ENCODE results near the gene CELSR1. TPM values are rescaled to one million over a fixed set of nuclear protein-coding genes. Genes with fewer than 3 reads are reported as not detected.

The CELSR1 gene
- total RNA-seq, 1 donor from 2014 or later, result 0.30 TPM

- no peaks in the 10 kb centered on the region for H3K27me3 Mint-ChIP-seq (ENCODE audit: low read depth)
- no peak overlapping the region for H3K4me3 Mint-ChIP-seq (ENCODE audit: low read depth)
- intact Hi-C loops (cut with micrococcal nuclease), result no loop called here
- H3K36me3 Mint-ChIP-seq (ENCODE audit: low read depth), result no peaks in the 10 kb centered on the region
- H3K9me3 Mint-ChIP-seq, result no peaks in the 10 kb centered on the region
- no peak overlapping the region for H3K27ac Mint-ChIP-seq
- no peak for DNase-seq (ENCODE audit: low spot score)
- no peaks in the 10 kb centered on the region for H3K4me1 Mint-ChIP-seq (ENCODE audit: low read depth)
Observed at GRCh38 chr22:46449116-46449691, 88.2 kb downstream of the CELSR1 start.

- Mint-ChIP-seq H3K4me1 (ENCODE audit: low read depth) (no peaks in the 10 kb centered on the region), H3K27me3 (ENCODE audit: low read depth) (no peaks in the 10 kb centered on the region), H3K27ac (no peak overlapping the region), H3K36me3 (ENCODE audit: low read depth) (no peaks in the 10 kb centered on the region), H3K9me3 (no peaks in the 10 kb centered on the region), H3K4me3 (ENCODE audit: low read depth) (no peak overlapping the region)
- no peak for DNase-seq (ENCODE audit: low spot score)
- intact Hi-C loops (cut with micrococcal nuclease), result no loop called here
Observed at GRCh38 chr22:46448333-46448732, 89.1 kb downstream of the CELSR1 start.

- no peaks in the 10 kb centered on the region for H3K36me3 Mint-ChIP-seq (ENCODE audit: low read depth)
- no peak overlapping the region for H3K4me3 Mint-ChIP-seq (ENCODE audit: low read depth)
Observed at GRCh38 chr22:46447906-46448305, 89.5 kb downstream of the CELSR1 start.

GRCh38 chr22:46446799-46447198, 90.6 kb downstream of the CELSR1 start:
- DNase-seq (ENCODE audit: low spot score), result no peak
- no peaks in the 10 kb centered on the region for H3K4me1 Mint-ChIP-seq (ENCODE audit: low read depth)
- H3K9me3 Mint-ChIP-seq, result no peaks in the 10 kb centered on the region
- no peak overlapping the region for H3K27ac Mint-ChIP-seq
- H3K27me3 Mint-ChIP-seq (ENCODE audit: low read depth), result no peaks in the 10 kb centered on the region
- H3K36me3 Mint-ChIP-seq (ENCODE audit: low read depth), result no peaks in the 10 kb centered on the region
- H3K4me3 Mint-ChIP-seq (ENCODE audit: low read depth), result no peak overlapping the region
- intact Hi-C loops (cut with micrococcal nuclease), result no loop called here

More at GRCh38 chr22:46447906-46448305, 89.5 kb downstream of the CELSR1 start:
- Mint-ChIP-seq H3K27me3 (ENCODE audit: low read depth) (no peaks in the 10 kb centered on the region), H3K9me3 (no peaks in the 10 kb centered on the region), H3K27ac (no peak overlapping the region), H3K4me1 (ENCODE audit: low read depth) (no peaks in the 10 kb centered on the region)
- intact Hi-C loops (cut with micrococcal nuclease), result no loop called here
- DNase-seq (ENCODE audit: low spot score), result no peak

- Mint-ChIP-seq H3K36me3 (ENCODE audit: low read depth) (no peaks in the 10 kb centered on the region), H3K27ac (no peak overlapping the region), H3K4me3 (ENCODE audit: low read depth) (no peak overlapping the region), H3K4me1 (ENCODE audit: low read depth) (no peaks in the 10 kb centered on the region), H3K9me3 (no peaks in the 10 kb centered on the region), H3K27me3 (ENCODE audit: low read depth) (no peaks in the 10 kb centered on the region)
- no peak for DNase-seq (ENCODE audit: low spot score)
- intact Hi-C loops (cut with micrococcal nuclease), result no loop called here
Observed at GRCh38 chr22:46445771-46446420, 91.5 kb downstream of the CELSR1 start.

- Mint-ChIP-seq H3K9me3 (no peaks in the 10 kb centered on the region), H3K36me3 (ENCODE audit: low read depth) (no peaks in the 10 kb centered on the region), H3K4me3 (ENCODE audit: low read depth) (no peak overlapping the region), H3K4me1 (ENCODE audit: low read depth) (no peaks in the 10 kb centered on the region), H3K27me3 (ENCODE audit: low read depth) (no peaks in the 10 kb centered on the region), H3K27ac (no peak overlapping the region)
- DNase-seq (ENCODE audit: low spot score), result no peak
- intact Hi-C loops (cut with micrococcal nuclease), result no loop called here
Observed at GRCh38 chr22:46444390-46444854, 93.0 kb downstream of the CELSR1 start.

- no peaks in the 10 kb centered on the region for H3K36me3 Mint-ChIP-seq (ENCODE audit: low read depth)
- no peaks in the 10 kb centered on the region for H3K4me1 Mint-ChIP-seq (ENCODE audit: low read depth)
- DNase-seq (ENCODE audit: low spot score), result no peak
- H3K4me3 Mint-ChIP-seq (ENCODE audit: low read depth), result no peak overlapping the region
- H3K27ac Mint-ChIP-seq, result no peak overlapping the region
- no peaks in the 10 kb centered on the region for H3K27me3 Mint-ChIP-seq (ENCODE audit: low read depth)
- no peaks in the 10 kb centered on the region for H3K9me3 Mint-ChIP-seq
- intact Hi-C loops (cut with micrococcal nuclease), result no loop called here
Observed at GRCh38 chr22:46443850-46444389, 93.5 kb downstream of the CELSR1 start.

- Mint-ChIP-seq H3K27ac (no peak overlapping the region), H3K4me1 (ENCODE audit: low read depth) (no peaks in the 10 kb centered on the region), H3K27me3 (ENCODE audit: low read depth) (no peaks in the 10 kb centered on the region), H3K36me3 (ENCODE audit: low read depth) (no peaks in the 10 kb centered on the region), H3K4me3 (ENCODE audit: low read depth) (no peak overlapping the region), H3K9me3 (no peaks in the 10 kb centered on the region)
- intact Hi-C loops (cut with micrococcal nuclease), result no loop called here
- no peak for DNase-seq (ENCODE audit: low spot score)
Observed at GRCh38 chr22:46442217-46442853, 95.1 kb downstream of the CELSR1 start.

- no peaks in the 10 kb centered on the region for H3K36me3 Mint-ChIP-seq (ENCODE audit: low read depth)
- no peak overlapping the region for H3K27ac Mint-ChIP-seq
- H3K9me3 Mint-ChIP-seq, result no peaks in the 10 kb centered on the region
- intact Hi-C loops (cut with micrococcal nuclease), result no loop called here
- no peaks in the 10 kb centered on the region for H3K27me3 Mint-ChIP-seq (ENCODE audit: low read depth)
- no peaks in the 10 kb centered on the region for H3K4me1 Mint-ChIP-seq (ENCODE audit: low read depth)
- DNase-seq (ENCODE audit: low spot score), result no peak
- H3K4me3 Mint-ChIP-seq (ENCODE audit: low read depth), result no peak overlapping the region
Observed at GRCh38 chr22:46439576-46440465, 97.6 kb downstream of the CELSR1 start.

- Mint-ChIP-seq H3K27me3 (ENCODE audit: low read depth) (no peaks in the 10 kb centered on the region), H3K27ac (no peak overlapping the region), H3K4me3 (ENCODE audit: low read depth) (no peak overlapping the region), H3K36me3 (ENCODE audit: low read depth) (no peaks in the 10 kb centered on the region), H3K9me3 (no peaks in the 10 kb centered on the region), H3K4me1 (ENCODE audit: low read depth) (no peaks in the 10 kb centered on the region)
- DNase-seq (ENCODE audit: low spot score), result no peak
- intact Hi-C loops (cut with micrococcal nuclease), result no loop called here
Observed at GRCh38 chr22:46439111-46439510, 98.3 kb downstream of the CELSR1 start.

- Mint-ChIP-seq H3K9me3 (no peaks in the 10 kb centered on the region), H3K27me3 (ENCODE audit: low read depth) (no peaks in the 10 kb centered on the region), H3K27ac (no peak overlapping the region), H3K36me3 (ENCODE audit: low read depth) (no peaks in the 10 kb centered on the region), H3K4me1 (ENCODE audit: low read depth) (no peaks in the 10 kb centered on the region), H3K4me3 (ENCODE audit: low read depth) (no peak overlapping the region)
- intact Hi-C loops (cut with micrococcal nuclease), result no loop called here
- DNase-seq (ENCODE audit: low spot score), result no peak
Observed at GRCh38 chr22:46437671-46438440, 99.6 kb downstream of the CELSR1 start.

- Mint-ChIP-seq H3K36me3 (ENCODE audit: low read depth) (no peaks in the 10 kb centered on the region), H3K4me1 (ENCODE audit: low read depth) (peaks cover 8% of the 10 kb centered on the region), H3K27me3 (ENCODE audit: low read depth) (no peaks in the 10 kb centered on the region), H3K9me3 (no peaks in the 10 kb centered on the region), H3K27ac (no peak overlapping the region), H3K4me3 (ENCODE audit: low read depth) (no peak overlapping the region)
- no peak for DNase-seq (ENCODE audit: low spot score)
- intact Hi-C loops (cut with micrococcal nuclease), result no loop called here
Observed at GRCh38 chr22:46436595-46437175, 100.7 kb downstream of the CELSR1 start.

Data from activated T-helper 2 cell treated with anti-CD3 and anti-CD28 coated beads, Interferon-gamma antibody, Interleukin-2, Interleukin-4, amounts not matched to agents 10 μg/mL and 5 μg/mL and 100 μg/mL, durations not matched to agents 14 hours and 24 hours and 36 hours (primary cell).